HEK293 (cell line): Measurements from ENCODE around the gene ANO9.

Source experiments
- CTCF ChIP-seq: fragments of 450-650 bp; formaldehyde crosslinking; IDR thresholded peaks from 2 replicates; pipeline ENCODE4 v1.5.1; 2016; ENCODE audit warnings: missing biosample characterization, missing genetic modification characterization
- GLIS2 ChIP-seq: fragments of 450-650 bp; formaldehyde crosslinking; IDR thresholded peaks from 2 replicates; pipeline ENCODE4 v1.5.1; 2016; ENCODE audit warnings: missing biosample characterization, missing genetic modification characterization
- HOXA7 ChIP-seq: sonication (generic); formaldehyde crosslinking; IDR thresholded peaks from 2 replicates; pipeline ENCODE4 v1.8.1; 2022; ENCODE audit warnings: missing genetic modification reagents, borderline replicate concordance
- KLF1 ChIP-seq: fragments of 450-650 bp; formaldehyde crosslinking; IDR thresholded peaks from 2 replicates; pipeline ENCODE4 v1.5.1; 2016; ENCODE audit warnings: missing biosample characterization, missing genetic modification characterization
- REPIN1 ChIP-seq: fragments of 450-650 bp; formaldehyde crosslinking; IDR thresholded peaks from 2 replicates; pipeline ENCODE4 v1.5.1; 2017; ENCODE audit warnings: missing biosample characterization, missing genetic modification characterization, low read depth
- REST ChIP-seq: fragments of 450-650 bp; formaldehyde crosslinking; IDR thresholded peaks from 2 replicates; pipeline ENCODE4 v1.5.1; 2016; ENCODE audit warnings: missing biosample characterization, missing genetic modification characterization
- SP7 ChIP-seq: fragments of 450-650 bp; formaldehyde crosslinking; IDR thresholded peaks from 2 replicates; pipeline ENCODE4 v1.5.1; 2016; ENCODE audit warnings: missing biosample characterization, missing genetic modification characterization
- ZBTB44 ChIP-seq: fragments of 450-650 bp; IDR thresholded peaks from 2 replicates; pipeline ENCODE4 v1.5.1; 2018; ENCODE audit warnings: missing biosample characterization, mild to moderate bottlenecking, missing genetic modification characterization
- ZNF239 ChIP-seq: fragments of 450-650 bp; formaldehyde crosslinking; IDR thresholded peaks from 2 replicates; pipeline ENCODE4 v1.5.1; 2016; ENCODE audit warnings: missing biosample characterization, missing genetic modification characterization
- ZNF549 ChIP-seq: fragments of 450-650 bp; IDR thresholded peaks from 2 replicates; pipeline ENCODE4 v1.5.1; 2018; ENCODE audit warnings: missing biosample characterization, missing genetic modification characterization, mild to moderate bottlenecking, inconsistent platforms, moderate library complexity
- ZNF580 ChIP-seq: fragments of 450-650 bp; formaldehyde crosslinking; IDR thresholded peaks from 2 replicates; pipeline ENCODE4 v1.5.1; 2016; ENCODE audit warnings: missing biosample characterization, missing genetic modification characterization
- ZNF830 ChIP-seq: fragments of 450-650 bp; IDR thresholded peaks from 2 replicates; pipeline ENCODE4 v1.5.0; 2018; ENCODE audit warnings: missing biosample characterization, missing genetic modification characterization, low read depth, mild to moderate bottlenecking, moderate library complexity

- no peak for TF ChIP-seq REST (tag by site-specific recombination)
- no peak for TF ChIP-seq REPIN1 (tag by site-specific recombination)
- no peak for TF ChIP-seq KLF1 (tag by site-specific recombination)
- no peak for TF ChIP-seq GLIS2
- no peak for TF ChIP-seq CTCF
- TF ChIP-seq ZNF580 (tag by site-specific recombination) = no peak
- no peak for TF ChIP-seq ZBTB44 (tag by site-specific recombination)
- TF ChIP-seq ZNF239 (tag by site-specific recombination) = no peak
- no peak for TF ChIP-seq ZNF549
- no peak for TF ChIP-seq HOXA7 (CRISPR knock-in tag)
- no peak for TF ChIP-seq SP7 (tag by site-specific recombination)
- TF ChIP-seq ZNF830 = no peak
Measured at GRCh38 chr11:409008-409599, 32.7 kb downstream of the ANO9 start.
